Measurements from ENCODE around the gene RCOR1. TPM values are rescaled to one million over a fixed set of nuclear protein-coding genes. Genes with fewer than 3 reads are reported as not detected.

The RCOR1 gene
- total RNA-seq, 1 experiment from 2014 or later = 25.4 TPM

- H3K4me3 Mint-ChIP-seq = peak overlapping the region; percentile 81
- H3K4me1 Mint-ChIP-seq = peaks cover 45% of the 10 kb centered on the region
- TF ChIP-seq GABPB1 (CRISPR knock-in tag; IDR thresholded peaks at IDR 0.05) (no peak), ZNF281 (CRISPR knock-in tag; IDR thresholded peaks at IDR 0.05) (no peak), E2F1 (CRISPR knock-in tag; IDR thresholded peaks at IDR 0.05) (no peak), ZNF512 (CRISPR knock-in tag; IDR thresholded peaks at IDR 0.05; ENCODE audit: borderline replicate concordance) (no peak), NFYB (CRISPR knock-in tag; conservative IDR thresholded peaks at IDR 0.05; ENCODE audit: low read depth) (no peak), JAZF1 (CRISPR knock-in tag; IDR thresholded peaks at IDR 0.05) (no peak), AR (CRISPR knock-in tag; IDR thresholded peaks at IDR 0.05) (no peak), ZNF219 (CRISPR knock-in tag; IDR thresholded peaks at IDR 0.05; ENCODE audit: borderline replicate concordance) (no peak)
- H3K36me3 Mint-ChIP-seq = 0 out of 2 replicates have a peak, but pooled peaks cover 4% of the 10 kb centered on the region
- H3K27me3 Mint-ChIP-seq (ENCODE audit: low read depth) = peaks cover 5% of the 10 kb centered on the region
- ATAC-seq = no peak
- peak overlapping the region; percentile 88 for H3K27ac Mint-ChIP-seq
- DNase-seq (ENCODE audit: low spot score) = no peak
- ChIA-PET CTCF (interaction anchor here (0.8 to 1.3 kb wide), 2 partner anchors 15 to 19 kb away, joined by 3 to 4 read pairs; no protein-coding TSS in a partner anchor), POLR2A (no interaction called here)
- no peaks in the 10 kb centered on the region for H3K9me3 Mint-ChIP-seq
Observed at GRCh38 chr14:102589761-102590290, 2.6 kb upstream of the RCOR1 start.

DNA sequence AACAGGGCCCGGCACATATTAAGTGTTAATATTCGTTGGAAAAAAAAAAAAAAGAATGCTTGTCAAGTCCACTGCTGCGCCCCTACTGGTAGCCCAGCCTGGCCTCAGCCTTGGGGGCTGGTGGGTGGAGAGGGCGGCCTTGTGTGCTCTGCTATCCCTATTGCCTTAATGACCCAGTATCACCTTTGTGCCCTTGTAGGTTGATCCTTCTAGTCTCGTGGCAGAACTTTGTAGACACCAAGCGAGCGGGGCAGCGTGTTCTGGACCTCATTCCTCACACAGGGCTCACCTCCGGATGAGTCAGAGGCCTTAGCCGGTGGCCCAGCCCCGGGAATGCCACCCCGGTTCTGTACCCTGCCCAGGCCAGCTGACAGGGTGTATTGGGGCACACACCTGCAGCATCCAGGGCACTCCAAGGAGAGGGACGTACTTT, 1.8 kb upstream of the RCOR1 start:
- Mint-ChIP-seq H3K9me3 (no peaks in the 10 kb centered on the region), H3K36me3 (0 out of 2 replicates have a peak, but pooled peaks cover 4% of the 10 kb centered on the region), H3K27me3 (ENCODE audit: low read depth) (peaks cover 5% of the 10 kb centered on the region), H3K4me1 (peaks cover 43% of the 10 kb centered on the region), H3K4me3 (peak overlapping the region; percentile 81), H3K27ac (peak overlapping the region; percentile 88)
- ChIA-PET POLR2A (interaction anchor here (0.7 to 1.2 kb wide), 2 partner anchors 62 to 66 kb away, joined by 3 to 6 read pairs; no protein-coding TSS in a partner anchor), CTCF (interaction anchor here (1.3 to 1.7 kb wide), 3 partner anchors 16 to 104 kb away, joined by 7 to 16 read pairs (median 9); no protein-coding TSS in a partner anchor)
- TF ChIP-seq, protein P1, sequence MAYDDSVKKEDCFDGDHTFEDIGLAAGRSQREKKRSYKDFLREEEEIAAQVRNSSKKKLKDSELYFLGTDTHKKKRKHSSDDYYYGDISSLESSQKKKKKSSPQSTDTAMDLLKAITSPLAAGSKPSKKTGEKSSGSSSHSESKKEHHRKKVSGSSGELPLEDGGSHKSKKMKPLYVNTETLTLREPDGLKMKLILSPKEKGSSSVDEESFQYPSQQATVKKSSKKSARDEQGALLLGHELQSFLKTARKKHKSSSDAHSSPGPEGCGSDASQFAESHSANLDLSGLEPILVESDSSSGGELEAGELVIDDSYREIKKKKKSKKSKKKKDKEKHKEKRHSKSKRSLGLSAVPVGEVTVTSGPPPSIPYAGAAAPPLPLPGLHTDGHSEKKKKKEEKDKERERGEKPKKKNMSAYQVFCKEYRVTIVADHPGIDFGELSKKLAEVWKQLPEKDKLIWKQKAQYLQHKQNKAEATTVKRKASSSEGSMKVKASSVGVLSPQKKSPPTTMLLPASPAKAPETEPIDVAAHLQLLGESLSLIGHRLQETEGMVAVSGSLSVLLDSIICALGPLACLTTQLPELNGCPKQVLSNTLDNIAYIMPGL (CRISPR knock-in tag; IDR thresholded peaks at IDR 0.05) = no peak
- TF ChIP-seq GABPB1 (CRISPR knock-in tag; IDR thresholded peaks at IDR 0.05) (peak; percentile 31; the same call in 1 of the 2 replicates), FOXP1 (CRISPR knock-in tag; IDR thresholded peaks at IDR 0.05; ENCODE audit: borderline replicate concordance) (no peak), AR (CRISPR knock-in tag; IDR thresholded peaks at IDR 0.05) (no peak), EMX1 (CRISPR knock-in tag; IDR thresholded peaks at IDR 0.05) (no peak), HMGA2 (CRISPR knock-in tag; IDR thresholded peaks at IDR 0.05) (no peak), SMAD3 (CRISPR knock-in tag; IDR thresholded peaks at IDR 0.05; ENCODE audit: borderline replicate concordance) (peak; percentile 52; the same call in 1 of the 2 replicates), ZNF219 (CRISPR knock-in tag; IDR thresholded peaks at IDR 0.05; ENCODE audit: borderline replicate concordance) (no peak)
- TF ChIP-seq, protein P2, sequence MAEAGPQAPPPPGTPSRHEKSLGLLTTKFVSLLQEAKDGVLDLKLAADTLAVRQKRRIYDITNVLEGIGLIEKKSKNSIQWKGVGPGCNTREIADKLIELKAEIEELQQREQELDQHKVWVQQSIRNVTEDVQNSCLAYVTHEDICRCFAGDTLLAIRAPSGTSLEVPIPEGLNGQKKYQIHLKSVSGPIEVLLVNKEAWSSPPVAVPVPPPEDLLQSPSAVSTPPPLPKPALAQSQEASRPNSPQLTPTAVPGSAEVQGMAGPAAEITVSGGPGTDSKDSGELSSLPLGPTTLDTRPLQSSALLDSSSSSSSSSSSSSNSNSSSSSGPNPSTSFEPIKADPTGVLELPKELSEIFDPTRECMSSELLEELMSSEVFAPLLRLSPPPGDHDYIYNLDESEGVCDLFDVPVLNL (CRISPR knock-in tag; IDR thresholded peaks at IDR 0.05; ENCODE audit: borderline replicate concordance, low read depth) = no peak
- TF ChIP-seq, protein P3, sequence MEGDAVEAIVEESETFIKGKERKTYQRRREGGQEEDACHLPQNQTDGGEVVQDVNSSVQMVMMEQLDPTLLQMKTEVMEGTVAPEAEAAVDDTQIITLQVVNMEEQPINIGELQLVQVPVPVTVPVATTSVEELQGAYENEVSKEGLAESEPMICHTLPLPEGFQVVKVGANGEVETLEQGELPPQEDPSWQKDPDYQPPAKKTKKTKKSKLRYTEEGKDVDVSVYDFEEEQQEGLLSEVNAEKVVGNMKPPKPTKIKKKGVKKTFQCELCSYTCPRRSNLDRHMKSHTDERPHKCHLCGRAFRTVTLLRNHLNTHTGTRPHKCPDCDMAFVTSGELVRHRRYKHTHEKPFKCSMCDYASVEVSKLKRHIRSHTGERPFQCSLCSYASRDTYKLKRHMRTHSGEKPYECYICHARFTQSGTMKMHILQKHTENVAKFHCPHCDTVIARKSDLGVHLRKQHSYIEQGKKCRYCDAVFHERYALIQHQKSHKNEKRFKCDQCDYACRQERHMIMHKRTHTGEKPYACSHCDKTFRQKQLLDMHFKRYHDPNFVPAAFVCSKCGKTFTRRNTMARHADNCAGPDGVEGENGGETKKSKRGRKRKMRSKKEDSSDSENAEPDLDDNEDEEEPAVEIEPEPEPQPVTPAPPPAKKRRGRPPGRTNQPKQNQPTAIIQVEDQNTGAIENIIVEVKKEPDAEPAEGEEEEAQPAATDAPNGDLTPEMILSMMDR (IDR thresholded peaks at IDR 0.05) = 0 out of 2 replicates have a peak, but pooled peaks have one; percentile 18
- peak; percentile 25 for ATAC-seq
- peak; percentile 73 for DNase-seq (ENCODE audit: low spot score)
